Panc1 (cell line): ENCODE results near the gene S1PR2. TPM values are rescaled to one million over a fixed set of nuclear protein-coding genes. Genes with fewer than 3 reads are reported as not detected.

ENCODE experiments used
- ATAC-seq: fragments of 200-7000 bp; cut with Tn5 transposase; 2 replicates; pipeline ENCODE4 v1.9.1; 2020; ENCODE audit warnings: mild to moderate bottlenecking, moderate library complexity
- BruUV-seq: library from RNA; stranded (reverse); fragments of 400-500 nt; replicated peaks from 2 replicates; lab custom pipeline; 2021; lab: Mats Ljungman, UMichigan
- CTCF ChIA-PET: fragments of 300-600 bp; sonication (Branson Sonifier 250); formaldehyde crosslinking; loops from one replicate; lab custom pipeline; 2022; ENCODE audit warnings: antibody characterized with exemption; lab: Charles Lee
- POLR2A ChIA-PET: fragments of 300-600 bp; sonication (Branson Sonifier 250); formaldehyde crosslinking; loops from one replicate; lab custom pipeline; 2022; ENCODE audit warnings: antibody characterized with exemption; lab: Charles Lee
- DNase-seq: peaks from one replicate; pipeline ENCODE4 v3.0.0-alpha.2; 2010; ENCODE audit warnings: low read depth, low spot score
- H3K27ac ChIP-seq: 2 replicates; pipeline ENCODE4 v1.5.1; 2011; ENCODE audit warnings: mild to moderate bottlenecking, low read length, inconsistent platforms
- H3K27me3 ChIP-seq: fragments of 200-500 bp; sonication (Bioruptor generic); 2 replicates; pipeline ENCODE4 v1.6.0; 2014; ENCODE audit warnings: low read length, inconsistent platforms; ENCODE audit not compliant: control insufficient read depth, insufficient read depth
- H3K36me3 ChIP-seq: fragments of 200-500 bp; sonication (Bioruptor generic); 2 replicates; pipeline ENCODE4 v1.5.1; 2014; ENCODE audit warnings: inconsistent platforms, mild to moderate bottlenecking, low read length, moderate library complexity; ENCODE audit not compliant: control insufficient read depth, insufficient read depth
- H3K4me1 ChIP-seq: 2 replicates; pipeline ENCODE4 v1.5.1; 2011; ENCODE audit warnings: inconsistent platforms, mild to moderate bottlenecking, low read length, moderate library complexity; ENCODE audit not compliant: control insufficient read depth, insufficient read depth
- H3K4me3 ChIP-seq, 2 experiments: 2 replicates each; pipeline ENCODE4 v1.5.1; 2011 to 2012; ENCODE audit warnings: low read depth in 2 of 2, low read length in 2 of 2, mild to moderate bottlenecking in 2 of 2, inconsistent platforms in 1 of 2, moderate library complexity in 1 of 2
- H3K9me3 ChIP-seq: fragments of 200-500 bp; sonication (Bioruptor generic); 2 replicates; pipeline ENCODE4 v1.5.1; 2014; ENCODE audit warnings: low read depth, mild to moderate bottlenecking, inconsistent platforms, low read length, moderate library complexity; ENCODE audit not compliant: control insufficient read depth, insufficient read depth
- POLR2AphosphoS5 ChIP-seq: IDR thresholded peaks from 2 replicates; pipeline ENCODE4 v1.6.1; 2012; ENCODE audit warnings: mild to moderate bottlenecking, low read depth, low read length, moderate library complexity
- SIN3A ChIP-seq: IDR thresholded peaks from 2 replicates; pipeline ENCODE4 v1.6.1; 2012; ENCODE audit warnings: low read depth, mild to moderate bottlenecking, low read length, moderate library complexity, borderline replicate concordance; ENCODE audit not compliant: insufficient read depth
- TCF7L2 ChIP-seq: IDR thresholded peaks from 2 replicates; pipeline ENCODE4 v1.6.1; 2011; ENCODE audit warnings: mild to moderate bottlenecking, low read depth, low read length, inconsistent platforms
- in situ Hi-C: cut with HindIII; loops from 2 replicates; pipeline ENCODE4 v1.10.0; 2016; ENCODE audit warnings: low sequenced_read_pairs, low pct_unique_long_range_greater_than_20kb
- intact Hi-C: fragments of 100-400 bp; cut with micrococcal nuclease; formaldehyde crosslinking; loops from one replicate; pipeline ENCODE4 v1.10.0; 2022; ENCODE audit not compliant: unreplicated experiment
- total RNA-seq: library from RNA; stranded (reverse); gene quantifications from one replicate; pipeline ENCODE4 v1.2.1, GENCODE V29; 2021; ENCODE audit not compliant: unreplicated experiment
- TF ChIP-seq, protein P1 (sequence below): fragments of 450-650 bp; IDR thresholded peaks from 2 replicates; pipeline ENCODE4 v1.5.1; 2017; ENCODE audit warnings: mild to moderate bottlenecking
- TF ChIP-seq, protein P2 (sequence below), 2 experiments: IDR thresholded peaks; 2 replicates each; pipeline ENCODE4 v1.6.1; 2011 to 2012; ENCODE audit warnings: low read depth in 2 of 2, control low read depth in 1 of 2, low read length in 1 of 2, mild to moderate bottlenecking in 1 of 2, moderate library complexity in 1 of 2; ENCODE audit not compliant: insufficient read depth in 1 of 2

S1PR2 gene
- total RNA-seq, 1 experiment from 2014 or later: 2.9 TPM

DNA sequence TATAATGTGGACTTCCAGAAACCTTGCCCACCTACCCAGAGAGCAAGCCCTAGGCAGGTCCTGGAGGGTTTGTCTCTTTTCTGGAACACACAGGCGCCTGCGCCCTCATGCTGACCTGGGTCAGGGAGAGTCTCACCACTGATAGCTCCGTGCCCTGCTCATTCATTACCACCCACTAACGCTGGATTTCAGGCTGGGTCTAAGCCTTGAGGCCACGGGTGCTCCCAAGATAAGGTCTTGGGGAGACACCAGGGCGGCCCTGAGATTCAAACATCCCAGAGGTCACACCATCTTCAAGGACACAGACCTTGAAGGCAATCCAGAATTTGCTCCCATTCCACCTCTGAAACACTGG is 5.1 kb downstream of the S1PR2 start:
- POLR2A ChIA-PET: no interaction called here
- intact Hi-C loops (no loop called here), in situ Hi-C loops (no loop called here)
- no peak overlapping the region for H3K4me3 ChIP-seq
- no peaks in the 10 kb centered on the region for H3K4me1 ChIP-seq
- H3K36me3 ChIP-seq: no peaks in the 10 kb centered on the region
- BruUV-seq: no TSS peak
- ATAC-seq (no peak), DNase-seq (no peak)
- no peak for TF ChIP-seq TCF7L2
- TF ChIP-seq POLR2AphosphoS5: no peak
- no peak for TF ChIP-seq SIN3A
- TF ChIP-seq, protein P1, sequence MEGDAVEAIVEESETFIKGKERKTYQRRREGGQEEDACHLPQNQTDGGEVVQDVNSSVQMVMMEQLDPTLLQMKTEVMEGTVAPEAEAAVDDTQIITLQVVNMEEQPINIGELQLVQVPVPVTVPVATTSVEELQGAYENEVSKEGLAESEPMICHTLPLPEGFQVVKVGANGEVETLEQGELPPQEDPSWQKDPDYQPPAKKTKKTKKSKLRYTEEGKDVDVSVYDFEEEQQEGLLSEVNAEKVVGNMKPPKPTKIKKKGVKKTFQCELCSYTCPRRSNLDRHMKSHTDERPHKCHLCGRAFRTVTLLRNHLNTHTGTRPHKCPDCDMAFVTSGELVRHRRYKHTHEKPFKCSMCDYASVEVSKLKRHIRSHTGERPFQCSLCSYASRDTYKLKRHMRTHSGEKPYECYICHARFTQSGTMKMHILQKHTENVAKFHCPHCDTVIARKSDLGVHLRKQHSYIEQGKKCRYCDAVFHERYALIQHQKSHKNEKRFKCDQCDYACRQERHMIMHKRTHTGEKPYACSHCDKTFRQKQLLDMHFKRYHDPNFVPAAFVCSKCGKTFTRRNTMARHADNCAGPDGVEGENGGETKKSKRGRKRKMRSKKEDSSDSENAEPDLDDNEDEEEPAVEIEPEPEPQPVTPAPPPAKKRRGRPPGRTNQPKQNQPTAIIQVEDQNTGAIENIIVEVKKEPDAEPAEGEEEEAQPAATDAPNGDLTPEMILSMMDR: no peak
- TF ChIP-seq, protein P2, sequence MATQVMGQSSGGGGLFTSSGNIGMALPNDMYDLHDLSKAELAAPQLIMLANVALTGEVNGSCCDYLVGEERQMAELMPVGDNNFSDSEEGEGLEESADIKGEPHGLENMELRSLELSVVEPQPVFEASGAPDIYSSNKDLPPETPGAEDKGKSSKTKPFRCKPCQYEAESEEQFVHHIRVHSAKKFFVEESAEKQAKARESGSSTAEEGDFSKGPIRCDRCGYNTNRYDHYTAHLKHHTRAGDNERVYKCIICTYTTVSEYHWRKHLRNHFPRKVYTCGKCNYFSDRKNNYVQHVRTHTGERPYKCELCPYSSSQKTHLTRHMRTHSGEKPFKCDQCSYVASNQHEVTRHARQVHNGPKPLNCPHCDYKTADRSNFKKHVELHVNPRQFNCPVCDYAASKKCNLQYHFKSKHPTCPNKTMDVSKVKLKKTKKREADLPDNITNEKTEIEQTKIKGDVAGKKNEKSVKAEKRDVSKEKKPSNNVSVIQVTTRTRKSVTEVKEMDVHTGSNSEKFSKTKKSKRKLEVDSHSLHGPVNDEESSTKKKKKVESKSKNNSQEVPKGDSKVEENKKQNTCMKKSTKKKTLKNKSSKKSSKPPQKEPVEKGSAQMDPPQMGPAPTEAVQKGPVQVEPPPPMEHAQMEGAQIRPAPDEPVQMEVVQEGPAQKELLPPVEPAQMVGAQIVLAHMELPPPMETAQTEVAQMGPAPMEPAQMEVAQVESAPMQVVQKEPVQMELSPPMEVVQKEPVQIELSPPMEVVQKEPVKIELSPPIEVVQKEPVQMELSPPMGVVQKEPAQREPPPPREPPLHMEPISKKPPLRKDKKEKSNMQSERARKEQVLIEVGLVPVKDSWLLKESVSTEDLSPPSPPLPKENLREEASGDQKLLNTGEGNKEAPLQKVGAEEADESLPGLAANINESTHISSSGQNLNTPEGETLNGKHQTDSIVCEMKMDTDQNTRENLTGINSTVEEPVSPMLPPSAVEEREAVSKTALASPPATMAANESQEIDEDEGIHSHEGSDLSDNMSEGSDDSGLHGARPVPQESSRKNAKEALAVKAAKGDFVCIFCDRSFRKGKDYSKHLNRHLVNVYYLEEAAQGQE (IDR thresholded peaks at IDR 0.05; ENCODE audit: insufficient read depth in 1 of 2, low read depth in 2 of 2, low read length in 1 of 2): no peak
- H3K27ac ChIP-seq: no peak overlapping the region
- no peaks in the 10 kb centered on the region for H3K27me3 ChIP-seq
- no peaks in the 10 kb centered on the region for H3K9me3 ChIP-seq
- CTCF ChIA-PET: interaction anchor here (0.5 kb wide), 1 partner anchor 14 kb away, joined by 4 read pairs; no protein-coding TSS in a partner anchor

DNA sequence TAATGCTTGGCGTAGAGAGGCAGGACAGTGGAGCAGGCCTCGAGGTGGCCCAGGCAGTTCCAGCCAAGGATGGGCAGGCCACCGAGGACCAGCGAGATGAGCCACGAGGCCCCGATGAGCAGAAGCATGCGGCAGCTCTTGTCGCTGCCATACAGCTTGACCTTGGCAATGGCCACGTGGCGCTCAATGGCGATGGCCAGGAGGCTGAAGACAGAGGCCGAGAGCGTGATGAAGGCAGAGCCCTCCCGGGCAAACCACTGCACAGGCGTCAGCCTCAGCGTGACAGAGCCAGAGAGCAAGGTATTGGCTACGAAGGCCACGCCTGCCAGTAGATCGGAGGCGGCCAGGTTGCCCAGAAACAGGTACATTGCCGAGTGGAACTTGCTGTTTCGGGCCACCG is 6.8 kb downstream of the S1PR2 start:
- no TSS peak for BruUV-seq
- Histone ChIP-seq H3K36me3 (no peaks in the 10 kb centered on the region), H3K27me3 (no peaks in the 10 kb centered on the region), H3K4me1 (no peaks in the 10 kb centered on the region), H3K4me3 (no peak overlapping the region), H3K9me3 (no peaks in the 10 kb centered on the region), H3K27ac (no peak overlapping the region)
- ATAC-seq (no peak), DNase-seq (no peak)
- intact Hi-C loops: no loop called here
- in situ Hi-C loops: no loop called here
- POLR2A ChIA-PET: no interaction called here
- TF ChIP-seq TCF7L2 (no peak), POLR2AphosphoS5 (no peak), SIN3A (no peak)
- TF ChIP-seq, protein P1: no peak
- TF ChIP-seq, protein P2 (IDR thresholded peaks at IDR 0.05; ENCODE audit: insufficient read depth in 1 of 2, low read depth in 2 of 2, low read length in 1 of 2): no peak
- CTCF ChIA-PET: no interaction called here
